DMS 273 (cell line): ENCODE results near the gene CD247.
"Not testable (repeated sequence)": the region's sequence is repeated elsewhere in the genome, so short reads cannot be mapped to it uniquely, and the experiment has no call there.

ENCODE experiments used
- DNase-seq: peaks from one replicate; lab custom pipeline; 2025; ENCODE audit not compliant: unreplicated experiment; lab: John Stamatoyannopoulos, UW

Gene CD247

DNA sequence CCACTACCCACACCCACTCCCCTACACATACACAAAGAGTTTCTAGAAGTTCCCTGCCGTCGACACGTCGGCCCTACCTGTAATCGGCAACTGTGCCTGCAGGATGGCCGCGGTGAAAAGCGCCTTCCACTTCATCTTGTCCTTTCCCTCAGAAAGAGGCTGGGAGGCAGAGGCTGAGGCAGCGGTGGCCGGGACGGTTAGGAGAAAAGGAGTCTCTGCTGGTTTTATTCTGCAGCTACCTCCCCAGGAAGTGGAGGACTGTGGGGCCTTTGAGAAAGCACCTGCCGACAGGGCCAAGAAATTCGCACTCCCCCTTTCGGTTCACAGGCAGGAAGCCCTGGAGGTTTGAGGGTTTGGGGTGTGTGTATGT lies at the start of gene CD247:
CD247 (minus strand) TSS at position 199 of the 370 bp plus-strand sequence; CDS start at position 135, 64 bp downstream.
- DNase-seq = no peak

DNA sequence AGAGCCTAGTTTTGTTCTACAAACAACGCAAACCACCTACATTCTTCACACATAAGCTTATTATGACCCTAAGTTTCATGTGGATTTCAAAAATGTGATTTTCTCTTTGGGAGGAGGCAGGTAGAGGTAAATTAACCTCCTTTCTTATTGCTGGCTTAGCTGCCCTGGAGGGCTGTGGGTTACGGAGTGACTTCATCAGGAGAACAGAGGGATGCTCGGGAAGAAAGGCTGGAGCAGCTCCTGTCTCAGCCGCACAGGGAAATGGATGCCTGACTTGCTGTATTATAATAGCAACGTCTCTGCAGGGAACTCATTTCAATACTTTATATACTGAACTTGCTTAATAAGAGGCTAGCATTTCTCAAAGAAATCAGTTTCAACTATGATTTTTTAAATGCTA lies 49.3 kb upstream of the CD247 start:
- no peak for DNase-seq

DNA sequence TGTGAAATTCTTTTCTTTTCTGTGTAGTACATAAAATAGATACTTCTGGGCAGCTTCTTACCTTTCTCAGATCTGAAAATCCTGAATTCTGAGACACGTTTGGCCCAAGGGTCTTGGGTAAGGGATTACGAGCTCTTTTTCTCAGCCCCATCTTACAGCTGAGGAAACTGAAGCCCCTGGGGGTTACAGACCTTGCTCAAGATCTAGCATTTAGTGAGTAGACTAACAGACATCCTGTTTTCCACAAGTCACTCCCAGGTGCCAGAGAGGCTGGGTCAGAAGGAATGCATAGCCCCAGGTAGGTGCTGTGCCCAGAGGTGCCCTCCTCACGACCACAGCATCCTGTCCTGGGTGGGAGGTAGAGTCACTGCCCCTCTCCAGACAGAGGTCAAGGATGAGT lies 48.4 kb upstream of the CD247 start:
- no peak for DNase-seq

DNA sequence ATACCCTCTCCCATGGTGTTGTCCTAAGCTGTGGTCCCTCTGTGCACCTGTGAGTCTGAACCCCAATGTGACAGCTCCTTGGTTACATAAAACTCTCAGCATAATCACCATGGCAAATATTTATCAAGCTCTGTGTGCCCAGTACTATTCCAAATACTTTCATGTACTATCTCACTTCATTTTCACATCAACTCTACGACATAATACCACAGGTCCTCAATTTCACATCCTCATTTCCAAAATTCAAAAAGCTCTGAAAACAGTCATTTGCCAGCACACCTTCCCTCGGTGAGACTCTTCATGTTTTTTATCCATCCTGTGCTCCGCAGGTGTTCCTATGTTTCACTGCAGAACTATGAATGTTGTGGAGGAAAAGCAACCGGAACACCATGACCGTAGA lies 47.6 kb upstream of the CD247 start:
- no peak for DNase-seq

DNA sequence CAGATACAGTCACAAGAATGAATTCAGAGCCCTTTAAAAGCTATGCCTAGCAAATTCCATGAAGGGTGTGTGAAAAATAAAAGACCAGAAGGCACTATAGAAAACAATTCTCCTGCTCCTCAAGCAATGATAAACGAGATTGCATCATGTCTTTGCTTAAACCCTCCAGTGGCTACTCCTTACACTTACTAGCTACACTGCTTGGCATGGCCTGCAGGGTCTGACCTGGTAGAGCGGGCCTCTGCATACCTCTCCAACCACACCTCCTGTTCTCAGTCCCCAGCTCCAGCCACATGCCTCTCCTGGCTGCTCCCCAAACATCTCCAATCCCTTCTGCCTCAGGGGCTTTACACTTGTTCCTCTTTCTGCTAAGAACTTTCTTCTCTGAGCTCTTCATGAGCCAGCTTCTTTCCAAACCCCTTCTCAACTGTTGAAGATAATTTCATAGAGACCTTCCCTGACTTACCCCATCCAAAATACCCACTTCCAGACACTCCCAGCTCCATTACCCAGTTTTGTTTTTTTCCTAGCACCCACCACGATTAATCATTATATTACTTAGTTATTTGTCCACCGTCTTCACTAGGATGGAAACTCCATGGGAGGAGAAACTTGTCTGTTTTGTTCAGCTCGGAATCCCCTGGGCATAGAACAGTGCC lies 46.4 kb upstream of the CD247 start:
- peak; percentile 28 for DNase-seq

DNA sequence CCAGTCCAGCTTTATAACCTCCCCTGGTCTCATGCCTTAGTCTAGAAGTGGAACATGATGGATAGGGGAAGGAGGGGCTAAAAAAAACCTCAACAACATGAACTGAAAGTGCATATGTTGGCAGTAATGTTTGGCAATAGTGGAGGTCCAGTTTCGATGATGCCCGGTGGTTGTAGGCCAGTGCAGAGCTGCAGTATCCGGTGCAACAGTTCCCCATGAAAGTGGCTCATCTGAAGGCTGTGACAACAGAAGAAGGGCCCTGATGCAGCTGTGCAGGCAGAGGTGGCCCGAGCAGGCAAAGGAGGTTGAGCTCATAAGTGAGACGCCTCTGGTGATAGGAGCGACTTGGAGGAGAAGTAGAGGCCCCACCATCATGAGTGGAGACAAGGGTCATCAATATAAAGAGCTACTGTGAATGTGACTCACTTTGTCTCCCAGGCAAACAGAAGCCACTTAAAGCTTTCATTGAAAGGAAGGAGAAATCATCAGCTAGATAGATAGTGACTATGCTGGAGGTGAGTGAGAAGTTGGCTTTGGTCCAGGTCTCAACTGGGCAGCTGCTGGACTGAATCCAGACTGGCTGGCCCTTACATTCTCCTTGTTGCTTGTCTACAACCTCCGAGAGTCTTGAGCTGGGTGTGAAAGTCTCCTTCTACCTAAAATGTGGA lies 45.4 kb upstream of the CD247 start:
- DNase-seq = no peak

DNA sequence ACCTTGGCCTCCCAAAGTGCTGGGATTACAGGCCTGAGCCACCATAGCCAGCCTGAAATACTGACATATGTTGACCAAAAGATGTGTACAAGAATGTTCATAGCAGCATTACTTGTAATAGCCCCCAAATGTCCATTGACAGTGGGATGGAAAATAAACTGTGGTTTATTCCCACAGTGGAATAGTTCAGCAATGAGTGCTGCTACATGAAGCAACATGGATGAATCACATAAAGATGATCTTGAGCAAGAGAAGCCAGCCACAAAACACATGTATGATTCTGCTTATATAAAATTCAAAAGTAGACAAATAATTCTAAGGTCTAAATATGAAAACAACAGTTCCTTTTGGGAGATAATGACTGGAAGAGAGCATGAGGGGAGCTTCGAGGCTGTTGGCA lies 44.4 kb upstream of the CD247 start:
- no peak for DNase-seq

DNA sequence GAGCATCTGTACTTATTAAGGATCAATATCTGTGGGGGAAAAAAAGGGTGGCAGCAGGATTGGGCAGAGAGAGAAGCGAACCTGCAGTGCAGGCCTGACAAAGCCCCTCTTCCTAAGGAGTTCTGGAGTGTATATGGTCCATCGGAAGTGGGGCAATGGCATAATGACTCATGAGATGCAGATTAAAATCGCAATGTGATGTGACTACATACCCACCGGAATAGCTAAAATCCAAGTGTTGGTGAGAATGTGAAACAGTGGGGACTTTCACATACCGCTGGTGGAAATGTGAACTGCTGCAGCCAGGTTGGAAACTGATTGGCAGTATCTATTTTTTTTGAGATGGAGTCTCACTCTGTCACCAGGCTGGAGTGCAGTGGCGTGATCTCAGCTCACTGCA lies 43.4 kb upstream of the CD247 start:
- no peak for DNase-seq

DNA sequence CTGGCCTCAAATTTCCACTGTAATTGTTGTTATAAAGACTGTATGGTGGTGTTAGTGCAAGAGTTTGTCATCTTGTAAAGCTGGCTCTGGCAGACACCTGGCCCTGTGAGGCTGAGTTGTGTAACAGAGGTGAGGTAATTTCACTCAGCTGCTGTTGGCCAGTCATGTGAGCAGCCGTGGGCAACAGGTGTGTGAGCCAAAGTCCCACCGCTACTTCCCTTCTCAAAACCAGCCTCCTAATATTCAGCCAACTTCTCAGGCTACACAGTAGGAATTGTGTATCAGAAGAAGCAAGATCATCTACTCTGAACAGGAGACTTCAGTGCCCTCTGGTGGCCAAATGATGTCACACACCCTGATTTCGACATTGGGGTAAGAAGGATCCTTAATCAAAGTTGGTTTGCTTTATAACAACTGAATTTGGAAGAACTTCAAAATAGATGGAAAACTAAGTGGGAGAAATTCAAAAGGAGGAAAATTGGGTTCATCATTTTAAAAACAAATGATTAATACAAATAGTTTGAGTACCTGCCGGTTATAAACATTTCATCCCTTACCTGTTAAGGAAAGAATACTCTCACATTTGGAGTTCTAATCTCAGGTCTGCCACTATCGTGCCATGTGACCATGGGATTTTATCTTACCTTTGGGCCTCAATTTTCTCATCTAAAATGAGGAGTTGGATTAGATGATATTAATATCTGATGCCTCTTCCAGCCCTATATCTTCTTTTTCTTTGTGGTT lies 37.8 kb upstream of the CD247 start:
- peak; percentile 89 for DNase-seq

DNA sequence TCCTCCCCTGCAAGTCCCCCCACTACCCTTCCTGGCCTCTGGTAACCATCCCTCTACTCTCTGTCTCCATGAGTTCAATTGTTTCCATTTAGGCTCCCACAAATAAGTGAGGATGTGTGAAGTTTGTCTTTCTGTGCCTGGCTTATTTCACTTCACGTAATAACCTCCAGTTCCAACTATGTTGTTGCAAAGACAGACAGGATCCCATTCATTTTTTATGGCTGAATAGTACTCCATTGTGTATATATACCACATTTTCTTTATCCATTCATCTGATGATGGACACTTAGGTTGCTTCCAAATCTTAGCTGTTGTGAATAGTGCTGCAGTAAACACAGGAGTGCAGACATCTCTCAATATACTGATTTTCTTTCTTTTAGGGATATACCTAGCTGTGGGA lies 36.7 kb upstream of the CD247 start:
- DNase-seq = not testable (repeated sequence)

DNA sequence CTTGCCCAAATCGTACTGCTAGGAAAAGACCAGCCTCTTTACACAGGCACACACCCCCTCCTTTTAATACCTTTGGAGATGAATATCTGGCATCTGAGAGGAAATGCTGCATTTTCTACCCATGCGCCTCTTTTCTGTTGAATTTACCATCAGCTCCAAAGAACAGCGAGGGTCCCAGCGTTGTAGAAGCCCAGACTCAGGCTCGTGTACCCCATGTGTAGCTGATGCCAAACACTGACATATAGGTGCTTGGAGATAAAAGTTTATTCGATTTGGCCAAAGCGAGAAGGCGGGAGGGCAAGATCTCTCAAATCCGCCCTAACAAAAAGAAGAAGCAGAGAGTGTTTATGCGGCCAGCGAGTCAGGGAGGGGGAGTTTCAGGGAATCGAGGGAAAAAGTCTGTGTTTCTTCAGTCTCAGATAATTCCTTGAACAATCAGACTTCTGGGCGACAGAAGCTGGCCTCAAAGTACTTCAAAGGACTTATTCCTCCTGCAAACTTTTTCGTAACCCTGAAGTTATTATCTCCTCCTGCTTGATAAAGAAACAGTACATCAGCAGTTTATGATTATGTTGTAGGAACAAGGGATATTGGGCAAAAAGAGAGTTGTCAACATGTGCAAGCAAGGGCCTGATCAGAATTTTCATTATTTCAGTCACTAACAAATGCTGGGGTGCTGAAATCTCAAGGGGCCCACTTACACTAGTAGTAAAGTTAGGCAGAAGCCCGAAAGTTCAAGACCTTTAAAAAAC lies 35.9 kb upstream of the CD247 start:
- peak; percentile 46 for DNase-seq

DNA sequence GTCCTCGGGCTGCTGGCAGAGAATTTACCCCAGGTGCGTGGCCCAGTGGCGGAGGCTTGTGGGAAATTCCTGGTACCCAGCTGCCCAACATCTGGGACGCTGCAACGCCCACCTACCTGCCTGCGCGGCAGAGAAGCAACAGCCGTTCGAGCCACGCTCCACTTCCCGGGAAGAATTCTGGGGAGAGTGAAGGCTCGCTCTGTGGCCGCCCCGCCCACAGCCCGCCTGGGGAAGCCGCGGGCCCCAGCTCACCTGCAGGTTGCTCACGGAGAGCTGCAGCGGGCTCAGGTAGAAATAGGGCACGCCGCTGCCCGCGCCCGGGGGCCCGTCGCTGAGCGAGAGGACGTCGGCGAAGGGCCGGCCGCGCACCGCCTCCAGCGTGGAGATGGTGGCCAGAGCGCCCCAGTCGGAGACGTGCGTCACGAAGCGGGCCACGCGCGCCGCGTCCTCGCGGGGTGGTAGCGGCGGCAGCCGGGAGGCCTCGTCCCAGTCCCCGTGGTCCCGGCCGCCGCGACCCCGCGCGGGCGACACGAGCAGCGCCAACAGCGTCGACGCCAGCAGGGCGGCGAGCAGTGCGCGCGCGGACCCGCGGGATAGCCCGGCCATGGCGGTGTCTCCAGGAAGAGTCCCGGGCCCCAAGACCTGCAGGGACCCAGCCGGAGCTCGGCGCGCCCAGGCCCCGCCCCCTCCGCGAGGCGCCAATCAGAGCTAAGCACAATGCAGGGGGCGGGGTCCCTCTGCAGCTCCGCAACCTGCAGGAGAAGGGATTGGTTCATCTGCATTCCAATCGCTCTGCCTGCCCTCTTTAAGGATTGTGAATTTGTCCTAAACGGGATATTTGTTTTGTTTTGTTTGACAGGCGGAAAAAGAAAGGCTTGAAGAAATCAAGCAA lies 35.1 kb upstream of the CD247 start, which contains the start of gene CREG1:
CREG1 (minus strand) TSS at position 627 of the 892 bp plus-strand sequence.
- DNase-seq = peak; percentile 97

DNA sequence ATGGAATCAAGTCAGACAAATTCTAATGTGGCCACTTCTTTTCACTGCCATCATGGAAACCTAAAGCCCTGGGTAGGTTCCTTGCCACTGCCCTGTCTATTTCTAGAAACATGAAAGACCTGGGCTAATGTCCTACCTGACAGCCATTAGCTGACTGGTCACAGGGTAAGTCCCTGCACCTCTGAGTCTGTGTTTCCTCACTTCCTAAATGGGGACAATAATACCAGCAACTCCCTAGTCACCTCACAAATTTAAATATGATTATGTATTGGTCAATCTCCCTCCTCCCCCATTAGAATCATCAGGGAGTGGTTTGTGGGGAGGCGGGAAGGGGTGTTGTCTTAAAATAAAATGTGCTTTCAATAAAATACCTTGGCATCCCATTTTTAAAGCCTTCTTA lies 33.0 kb upstream of the CD247 start:
- no peak for DNase-seq

DNA sequence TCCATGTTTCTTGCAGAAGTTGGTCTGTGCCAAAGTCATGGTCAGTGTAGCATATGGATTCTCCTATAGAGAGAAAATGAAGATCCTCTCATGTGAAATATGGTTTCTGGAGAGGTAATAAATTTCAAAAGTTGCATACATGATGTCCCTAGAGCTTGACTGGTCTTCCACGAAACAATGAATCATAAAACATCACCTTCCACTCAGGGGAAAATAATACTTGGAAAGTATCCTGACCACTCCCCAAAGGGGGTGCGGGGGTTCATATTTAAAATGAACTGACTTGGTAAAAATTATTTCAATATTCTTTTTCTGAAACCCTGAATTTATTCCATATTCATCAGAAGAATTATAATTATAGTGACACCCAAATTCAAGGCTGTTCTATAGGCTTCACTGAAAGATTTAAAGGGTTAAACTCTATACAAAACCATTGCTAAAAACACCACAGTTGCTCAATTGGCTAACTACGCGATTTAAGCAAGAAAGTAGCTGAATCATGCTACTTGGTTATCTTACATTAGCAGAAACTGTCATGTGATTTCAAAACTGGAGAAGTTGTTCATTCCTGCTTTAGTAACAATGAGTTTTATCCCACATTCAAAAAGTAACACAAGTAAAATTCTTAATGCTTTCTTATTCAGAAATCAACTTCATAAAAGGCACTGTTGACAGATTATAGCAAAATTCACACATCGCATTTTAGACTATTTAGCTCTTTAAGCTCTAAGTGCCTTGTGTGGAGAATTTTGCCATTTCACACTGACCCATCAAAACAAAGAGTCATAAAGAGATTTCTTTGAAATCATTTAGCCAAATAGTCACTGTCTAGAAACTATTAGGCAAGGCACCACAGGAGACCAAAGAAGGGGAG lies 30.0 kb upstream of the CD247 start:
- no peak for DNase-seq

DNA sequence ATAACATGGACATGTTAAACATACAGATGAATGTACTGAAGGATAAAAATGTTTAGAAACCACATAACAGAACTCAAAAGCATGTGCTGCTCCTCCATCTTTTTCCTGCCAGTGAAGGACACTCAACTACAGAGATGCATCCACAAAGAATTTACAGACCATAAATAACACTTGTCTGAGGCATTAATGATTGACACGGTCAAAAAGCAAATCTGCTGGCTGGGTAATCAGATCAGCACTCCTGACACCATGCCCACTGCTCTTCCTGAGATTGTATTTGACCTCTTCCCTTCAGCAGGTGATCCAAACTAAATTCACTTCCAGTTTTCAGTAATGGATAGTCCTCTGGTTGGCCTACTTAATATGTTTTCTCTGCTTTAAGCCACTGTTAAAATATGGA lies 28.6 kb upstream of the CD247 start:
- no peak for DNase-seq

DNA sequence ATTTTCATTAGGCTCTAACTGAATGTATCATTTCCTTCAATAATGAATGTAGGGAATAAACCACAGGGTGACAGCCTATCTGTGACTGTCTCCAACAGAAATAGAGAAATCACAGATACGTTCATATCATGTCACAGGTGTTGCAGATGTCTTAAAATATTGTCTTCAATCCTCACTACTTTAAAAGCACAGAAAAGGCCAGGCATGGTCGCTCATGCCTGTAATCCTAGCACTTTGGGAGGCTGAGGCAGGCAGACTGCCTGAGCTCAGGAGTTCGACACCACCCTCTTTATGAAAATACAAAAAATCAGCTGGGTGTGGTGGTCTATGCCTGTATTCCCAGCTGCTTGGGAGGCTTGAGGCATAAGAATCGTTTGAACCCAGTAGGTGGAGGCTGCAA lies 27.0 kb upstream of the CD247 start:
- DNase-seq = no peak

DNA sequence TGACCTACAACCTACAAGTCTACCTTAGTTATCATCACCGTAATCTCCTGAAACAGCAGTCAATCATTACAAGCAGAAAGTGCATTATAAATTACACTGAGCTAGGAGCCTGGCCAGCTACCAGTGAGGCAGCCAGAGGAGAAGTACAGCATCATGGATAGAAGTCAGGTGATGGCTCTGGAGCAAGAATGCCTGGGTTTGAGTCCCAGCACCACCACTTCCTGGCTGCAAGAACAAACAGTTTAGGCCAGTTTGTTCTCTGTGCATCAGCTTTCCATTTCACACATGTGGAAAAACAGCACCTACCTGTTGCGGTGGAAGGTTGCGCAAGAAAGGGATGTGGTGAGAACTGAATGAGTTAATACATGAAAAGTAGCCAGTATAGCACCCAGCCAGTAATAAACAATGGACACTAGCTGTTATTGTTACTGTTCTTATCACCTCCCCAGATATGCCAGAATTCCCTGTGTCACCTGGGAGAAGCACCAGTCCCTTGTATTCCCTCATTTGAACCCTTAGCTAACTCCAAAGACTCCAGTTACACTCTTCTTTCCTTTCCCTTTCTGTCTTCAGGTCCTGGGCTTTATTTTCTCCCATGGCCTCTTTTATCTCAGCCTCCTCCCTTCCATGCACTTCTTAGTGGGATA lies 26.2 kb upstream of the CD247 start:
- no peak for DNase-seq

DNA sequence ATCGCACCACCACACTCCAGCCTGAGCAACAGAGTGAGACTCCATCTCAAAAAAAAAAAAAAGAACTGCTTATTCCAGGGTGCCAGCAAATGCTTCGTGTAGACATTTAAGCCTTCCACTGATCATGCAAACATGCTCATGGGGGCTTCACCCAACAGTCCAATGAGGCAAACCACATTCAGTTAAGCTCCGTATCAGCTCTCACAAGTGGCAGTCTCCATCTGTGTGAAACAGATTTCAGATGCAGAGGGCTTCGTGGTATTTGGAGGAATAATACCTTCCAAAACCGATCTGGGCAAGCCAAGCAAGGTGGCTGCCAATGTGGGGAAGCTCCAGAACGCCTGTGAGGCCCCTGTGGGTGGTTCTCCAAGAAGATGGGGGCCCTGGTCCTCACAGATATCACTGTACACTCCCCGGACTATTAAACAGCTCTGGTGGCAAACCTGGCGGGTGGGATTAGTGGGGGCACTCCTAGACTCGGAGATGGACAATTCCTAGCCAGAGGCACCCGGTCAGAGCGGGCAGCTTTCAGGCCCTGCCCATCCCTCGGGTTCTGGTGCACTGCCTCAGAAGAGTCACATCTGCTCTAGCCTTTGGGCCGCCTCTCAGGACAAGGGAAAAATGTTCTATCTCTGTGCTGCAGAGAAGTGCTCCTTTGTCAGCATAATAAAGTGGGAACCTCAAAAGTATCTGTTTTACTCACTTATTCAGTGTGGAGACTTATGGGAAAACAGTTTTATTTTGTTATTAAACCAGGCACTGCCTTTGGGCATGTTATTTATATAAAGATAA lies 25.1 kb upstream of the CD247 start:
- DNase-seq = no peak
